HCT116 (cell line): ENCODE results near the gene DONSON.

Experiments used
- EZH2 ChIP-seq: fragments of 200-600 bp; sonication (generic); IDR thresholded peaks from 2 replicates; pipeline ENCODE4 v1.6.1; 2017; ENCODE audit warnings: antibody characterized with exemption, mixed run types
- JUND ChIP-seq: IDR thresholded peaks from 2 replicates; pipeline ENCODE4 v1.6.1; 2012
- TF ChIP-seq, protein P1 (sequence below), 3 experiments: fragments of 200-600 bp in 1 of 3; sonication (generic) in 1 of 3; IDR thresholded peaks in 2 of 3; conservative IDR thresholded peaks in 1 of 3; 2 replicates each; pipeline ENCODE4 v1.5.1; 2012 to 2017; ENCODE audit warnings: low read depth in 2 of 3, low read length in 2 of 3, antibody characterized with exemption in 1 of 3, borderline replicate concordance in 1 of 3, control low read depth in 1 of 3, mild to moderate bottlenecking in 1 of 3, mixed read lengths in 1 of 3, mixed run types in 1 of 3, moderate library complexity in 1 of 3; ENCODE audit not compliant: insufficient read depth in 1 of 3

DNA sequence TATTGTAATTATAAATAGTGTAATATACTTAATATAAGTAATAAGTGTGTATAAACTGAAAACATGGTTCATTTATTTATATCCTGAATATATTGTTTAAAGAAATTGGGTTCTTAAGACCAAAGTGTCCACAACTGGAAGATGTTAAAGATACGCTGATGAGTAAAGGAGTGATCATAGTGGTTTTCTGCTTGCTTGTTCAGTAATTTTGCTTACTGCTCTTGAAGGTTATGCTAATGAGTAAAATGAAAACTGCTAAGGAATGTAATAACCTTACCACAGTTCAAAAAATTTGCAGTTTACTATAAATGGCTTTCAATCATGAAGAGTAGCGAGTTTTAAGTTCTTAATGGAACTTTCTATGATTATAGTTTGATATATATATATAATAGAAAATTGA, 22.0 kb downstream of the DONSON start:
- TF ChIP-seq, protein P1, sequence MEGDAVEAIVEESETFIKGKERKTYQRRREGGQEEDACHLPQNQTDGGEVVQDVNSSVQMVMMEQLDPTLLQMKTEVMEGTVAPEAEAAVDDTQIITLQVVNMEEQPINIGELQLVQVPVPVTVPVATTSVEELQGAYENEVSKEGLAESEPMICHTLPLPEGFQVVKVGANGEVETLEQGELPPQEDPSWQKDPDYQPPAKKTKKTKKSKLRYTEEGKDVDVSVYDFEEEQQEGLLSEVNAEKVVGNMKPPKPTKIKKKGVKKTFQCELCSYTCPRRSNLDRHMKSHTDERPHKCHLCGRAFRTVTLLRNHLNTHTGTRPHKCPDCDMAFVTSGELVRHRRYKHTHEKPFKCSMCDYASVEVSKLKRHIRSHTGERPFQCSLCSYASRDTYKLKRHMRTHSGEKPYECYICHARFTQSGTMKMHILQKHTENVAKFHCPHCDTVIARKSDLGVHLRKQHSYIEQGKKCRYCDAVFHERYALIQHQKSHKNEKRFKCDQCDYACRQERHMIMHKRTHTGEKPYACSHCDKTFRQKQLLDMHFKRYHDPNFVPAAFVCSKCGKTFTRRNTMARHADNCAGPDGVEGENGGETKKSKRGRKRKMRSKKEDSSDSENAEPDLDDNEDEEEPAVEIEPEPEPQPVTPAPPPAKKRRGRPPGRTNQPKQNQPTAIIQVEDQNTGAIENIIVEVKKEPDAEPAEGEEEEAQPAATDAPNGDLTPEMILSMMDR (IDR thresholded peaks at IDR 0.05 in 2 of 3, conservative IDR thresholded peaks at IDR 0.05 in 1 of 3; ENCODE audit: borderline replicate concordance in 1 of 3, insufficient read depth in 1 of 3, low read depth in 2 of 3, low read length in 2 of 3): no peak
- no peak for TF ChIP-seq EZH2
- no peak for TF ChIP-seq JUND
